IgD-negative memory B cell (primary cell): Measurements from ENCODE around the gene BEGAIN. TPM values are rescaled to one million over a fixed set of nuclear protein-coding genes. Genes with fewer than 3 reads are reported as not detected.

Experiments used
- H3K27ac Mint-ChIP-seq, 3 donors: one replicate each; pipeline ENCODE4 v1.8.0; 2020 to 2022; ENCODE audit warnings: mild to moderate bottlenecking in 3 of 3, mixed read lengths in 3 of 3, moderate library complexity in 1 of 3
- H3K27me3 Mint-ChIP-seq: one replicate; pipeline ENCODE4 v1.8.0; 2021; ENCODE audit warnings: mixed read lengths
- H3K36me3 Mint-ChIP-seq: one replicate; pipeline ENCODE4 v1.8.0; 2020; ENCODE audit warnings: mild to moderate bottlenecking, mixed read lengths
- H3K4me1 Mint-ChIP-seq, 3 donors: one replicate each; pipeline ENCODE4 v1.8.0; 2020 to 2022; ENCODE audit warnings: mixed read lengths in 3 of 3, mild to moderate bottlenecking in 1 of 3
- H3K4me3 Mint-ChIP-seq, 4 donors: one replicate each; pipeline ENCODE4 v1.8.0; 2020 to 2022; ENCODE audit warnings: mild to moderate bottlenecking in 4 of 4, mixed read lengths in 4 of 4, moderate library complexity in 3 of 4
- H3K9me3 Mint-ChIP-seq, 3 donors: one replicate each; pipeline ENCODE4 v1.8.0; 2020 to 2021; ENCODE audit warnings: mixed read lengths in 3 of 3, mild to moderate bottlenecking in 1 of 3
- polyA plus RNA-seq: library from polyadenylated mRNA; unstranded; fragments of 300-500 nt; fragmentation: Illumina TruSeq; gene quantifications from one replicate; pipeline ENCODE4 v1.2.3, GENCODE V29; 2021

BEGAIN gene
- polyA plus RNA-seq, 1 donor from 2014 or later, result 0.91 TPM

- no peak overlapping the region for H3K4me3 Mint-ChIP-seq
- H3K36me3 Mint-ChIP-seq, result no peaks in the 10 kb centered on the region
- H3K27me3 Mint-ChIP-seq, result peaks cover 18% of the 10 kb centered on the region
- H3K4me1 Mint-ChIP-seq, result peaks cover 0 to 2% (median 0%) of the 10 kb centered on the region in 3 donors
- H3K9me3 Mint-ChIP-seq, result no peaks in the 10 kb centered on the region
- peak overlapping the region in 1 of 3 donors; percentile 67 for H3K27ac Mint-ChIP-seq
These were observed 2.9 kb downstream of the BEGAIN start for GRCh38 chr14:100584056-100585031.

- H3K4me1 Mint-ChIP-seq, result no peaks in the 10 kb centered on the region
- H3K27ac Mint-ChIP-seq, result no peak overlapping the region
- H3K36me3 Mint-ChIP-seq, result no peaks in the 10 kb centered on the region
- H3K9me3 Mint-ChIP-seq, result peaks cover 0 to 4% (median 1%) of the 10 kb centered on the region in 3 donors
- H3K27me3 Mint-ChIP-seq, result peaks cover 13% of the 10 kb centered on the region
- H3K4me3 Mint-ChIP-seq, result no peak overlapping the region
These were observed 4.0 kb downstream of the BEGAIN start for GRCh38 chr14:100583245-100583644.

- H3K9me3 Mint-ChIP-seq, result peaks cover 0 to 4% (median 1%) of the 10 kb centered on the region in 3 donors
- H3K36me3 Mint-ChIP-seq, result no peaks in the 10 kb centered on the region
- no peaks in the 10 kb centered on the region for H3K4me1 Mint-ChIP-seq
- no peak overlapping the region for H3K4me3 Mint-ChIP-seq
- H3K27ac Mint-ChIP-seq, result no peak overlapping the region
- H3K27me3 Mint-ChIP-seq, result peaks cover 7% of the 10 kb centered on the region
These were observed 4.6 kb downstream of the BEGAIN start for GRCh38 chr14:100582496-100583165.

- no peak overlapping the region for H3K27ac Mint-ChIP-seq
- peaks cover 5% of the 10 kb centered on the region for H3K27me3 Mint-ChIP-seq
- peaks cover 0 to 4% (median 1%) of the 10 kb centered on the region in 3 donors for H3K9me3 Mint-ChIP-seq
- no peaks in the 10 kb centered on the region for H3K4me1 Mint-ChIP-seq
- no peaks in the 10 kb centered on the region for H3K36me3 Mint-ChIP-seq
- H3K4me3 Mint-ChIP-seq, result no peak overlapping the region
These were observed 5.7 kb downstream of the BEGAIN start for GRCh38 chr14:100581228-100582145.

- no peak overlapping the region for H3K4me3 Mint-ChIP-seq
- no peak overlapping the region for H3K27ac Mint-ChIP-seq
- H3K36me3 Mint-ChIP-seq, result no peaks in the 10 kb centered on the region
- H3K4me1 Mint-ChIP-seq, result no peaks in the 10 kb centered on the region
- peaks cover 0 to 4% (median 1%) of the 10 kb centered on the region in 3 donors for H3K9me3 Mint-ChIP-seq
- peaks cover 2% of the 10 kb centered on the region for H3K27me3 Mint-ChIP-seq
These were observed 6.6 kb downstream of the BEGAIN start for GRCh38 chr14:100580316-100581227.

- Mint-ChIP-seq H3K4me3 (no peak overlapping the region), H3K27ac (no peak overlapping the region), H3K36me3 (no peaks in the 10 kb centered on the region), H3K9me3 (peaks cover 0 to 4% (median 1%) of the 10 kb centered on the region in 3 donors), H3K27me3 (no peaks in the 10 kb centered on the region), H3K4me1 (no peaks in the 10 kb centered on the region)
These were observed 8.7 kb downstream of the BEGAIN start for GRCh38 chr14:100578552-100578951.

GRCh38 chr14:100577986-100578431 lies 9.2 kb downstream of the BEGAIN start:
- Mint-ChIP-seq H3K27me3 (no peaks in the 10 kb centered on the region), H3K27ac (no peak overlapping the region), H3K9me3 (peaks cover 0 to 4% (median 1%) of the 10 kb centered on the region in 3 donors), H3K36me3 (no peaks in the 10 kb centered on the region), H3K4me3 (no peak overlapping the region), H3K4me1 (no peaks in the 10 kb centered on the region)

- Mint-ChIP-seq H3K27ac (no peak overlapping the region), H3K9me3 (peaks cover 0 to 4% (median 1%) of the 10 kb centered on the region in 3 donors), H3K36me3 (no peaks in the 10 kb centered on the region), H3K4me1 (peaks cover 0 to 4% (median 3%) of the 10 kb centered on the region in 3 donors), H3K4me3 (no peak overlapping the region), H3K27me3 (peaks cover 5% of the 10 kb centered on the region)
These were observed 9.8 kb downstream of the BEGAIN start for GRCh38 chr14:100577321-100577985.

- peaks cover 0 to 5% (median 3%) of the 10 kb centered on the region in 3 donors for H3K4me1 Mint-ChIP-seq
- peaks cover 2% of the 10 kb centered on the region for H3K36me3 Mint-ChIP-seq
- peak overlapping the region in 1 of 3 donors; percentile 73 for H3K27ac Mint-ChIP-seq
- peaks cover 0 to 4% (median 1%) of the 10 kb centered on the region in 3 donors for H3K9me3 Mint-ChIP-seq
- peaks cover 15% of the 10 kb centered on the region for H3K27me3 Mint-ChIP-seq
- H3K4me3 Mint-ChIP-seq, result peak overlapping the region in 1 of 4 donors; percentile 12
These were observed 10.8 kb downstream of the BEGAIN start for GRCh38 chr14:100576091-100577085.

GRCh38 chr14:100575266-100575995 lies 11.8 kb downstream of the BEGAIN start:
- H3K27me3 Mint-ChIP-seq, result peaks cover 21% of the 10 kb centered on the region
- H3K27ac Mint-ChIP-seq, result no peak overlapping the region
- H3K4me1 Mint-ChIP-seq, result peaks cover 0 to 5% (median 3%) of the 10 kb centered on the region in 3 donors
- H3K36me3 Mint-ChIP-seq, result peaks cover 2% of the 10 kb centered on the region
- no peak overlapping the region for H3K4me3 Mint-ChIP-seq
- H3K9me3 Mint-ChIP-seq, result peaks cover 0 to 4% (median 1%) of the 10 kb centered on the region in 3 donors

GRCh38 chr14:100574642-100575031 lies 12.6 kb downstream of the BEGAIN start:
- peaks cover 0 to 4% (median 1%) of the 10 kb centered on the region in 3 donors for H3K9me3 Mint-ChIP-seq
- peaks cover 0 to 5% (median 3%) of the 10 kb centered on the region in 3 donors for H3K4me1 Mint-ChIP-seq
- H3K27ac Mint-ChIP-seq, result no peak overlapping the region
- peaks cover 2% of the 10 kb centered on the region for H3K36me3 Mint-ChIP-seq
- peaks cover 26% of the 10 kb centered on the region for H3K27me3 Mint-ChIP-seq
- H3K4me3 Mint-ChIP-seq, result no peak overlapping the region
